NCI-H1694 (cell line): ENCODE results near the gene CIAPIN1.
"Not testable (repeated sequence)": the region's sequence is repeated elsewhere in the genome, so short reads cannot be mapped to it uniquely, and the experiment has no call there.

ENCODE experiments used
- DNase-seq: peaks from one replicate; lab custom pipeline; 2025; lab: John Stamatoyannopoulos, UW

CIAPIN1 gene

GRCh38 chr16:57406881-57407280, 40.3 kb downstream of the CIAPIN1 start:
- DNase-seq, result no peak

DNA sequence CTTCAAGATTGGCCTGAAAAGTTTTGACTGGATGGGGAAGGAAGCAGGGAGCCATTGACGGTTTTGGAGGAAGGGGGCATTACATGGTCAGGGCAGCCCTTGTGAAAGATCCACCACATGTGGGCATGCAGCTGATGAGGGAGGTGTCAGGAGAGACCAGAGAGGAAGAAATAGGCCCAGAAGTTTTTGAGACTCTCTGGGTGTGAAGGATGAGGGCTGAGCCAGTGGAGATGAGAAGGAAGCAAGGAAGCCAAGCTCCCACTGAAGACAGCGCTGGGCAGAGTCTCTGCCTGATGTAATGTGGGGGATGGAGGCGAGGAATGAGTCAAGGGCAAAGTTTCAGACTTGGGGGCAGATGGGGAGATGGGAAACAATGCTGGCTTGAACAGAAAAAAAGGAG, 42.1 kb downstream of the CIAPIN1 start:
- DNase-seq, result no peak

DNA sequence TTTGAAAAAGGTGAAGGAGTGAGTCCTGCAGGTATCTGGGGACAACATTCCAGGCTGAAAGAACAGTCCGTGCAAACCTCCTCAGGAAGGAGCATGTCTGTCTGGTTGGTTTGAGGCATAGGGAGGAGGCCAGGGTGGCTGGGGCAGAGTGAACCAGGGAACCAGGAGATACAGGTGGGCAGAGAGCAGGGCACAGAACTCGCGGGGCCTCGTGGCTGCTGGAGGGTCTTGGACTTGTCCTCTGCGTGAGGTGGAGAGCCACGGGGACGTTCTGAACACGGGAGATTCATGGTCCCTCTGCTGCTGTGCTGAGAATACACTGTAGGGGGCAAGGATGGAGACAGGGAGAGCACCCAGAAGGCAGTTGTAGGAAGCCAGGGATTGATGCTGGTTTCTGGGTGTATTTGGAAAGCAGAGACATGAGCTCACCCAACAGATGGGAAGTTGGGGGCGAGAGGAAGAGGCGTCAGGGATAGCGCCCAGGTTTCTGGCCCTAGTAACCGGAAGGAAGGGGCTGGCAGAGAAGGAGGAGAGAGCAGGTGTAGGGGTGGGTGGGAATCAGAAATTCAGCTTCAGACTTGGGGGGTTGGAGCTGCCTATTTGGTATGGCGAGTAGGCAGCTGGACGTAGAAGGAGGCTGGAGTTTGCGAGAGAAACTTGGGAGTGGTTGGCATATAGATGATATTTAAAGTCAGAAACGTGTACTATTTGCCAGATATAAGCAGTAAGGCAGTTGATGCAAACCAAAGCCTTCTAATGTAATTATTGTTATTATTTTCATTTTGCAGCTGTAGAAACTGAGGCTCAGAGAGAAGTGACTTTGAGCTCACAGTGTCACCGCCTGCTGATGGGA, 43.0 kb downstream of the CIAPIN1 start, which contains the start of gene CCL17:
TSS of gene CCL17 (plus strand) at position 803 of the 853 bp plus-strand sequence. CDS start 9,166 bp downstream, outside the sequence.
- DNase-seq, result no peak

- DNase-seq, result no peak
These were observed 45.1 kb downstream of the CIAPIN1 start for GRCh38 chr16:57401943-57402640.

- not testable (repeated sequence) for DNase-seq
These were observed 49.7 kb downstream of the CIAPIN1 start for GRCh38 chr16:57397493-57397892.

- DNase-seq, result no peak
These were observed 50.4 kb downstream of the CIAPIN1 start for GRCh38 chr16:57396786-57397185.

GRCh38 chr16:57395026-57395425, 52.2 kb downstream of the CIAPIN1 start:
- no peak for DNase-seq

DNA sequence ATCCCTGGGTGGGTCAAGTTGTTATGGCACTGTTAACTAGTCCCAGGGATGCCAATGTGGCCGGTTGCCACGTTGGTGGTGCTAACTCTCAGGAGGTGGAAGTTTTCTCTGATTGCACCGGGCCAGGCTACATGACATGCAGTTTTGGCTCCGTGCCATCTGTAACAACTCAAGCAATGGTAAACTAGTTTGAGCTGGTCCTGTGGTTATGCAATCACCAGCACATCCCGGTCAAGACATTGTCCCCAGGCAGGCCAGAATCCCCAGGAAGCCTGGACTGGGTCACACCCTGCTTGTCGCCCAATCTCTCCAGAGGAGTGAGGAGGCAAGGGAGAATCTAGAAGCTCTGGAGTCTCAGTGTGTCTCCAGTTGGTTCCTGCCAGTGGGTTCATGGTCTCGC, 52.7 kb downstream of the CIAPIN1 start:
- no peak for DNase-seq

- no peak for DNase-seq
These were observed 54.5 kb downstream of the CIAPIN1 start for GRCh38 chr16:57392694-57393093.

DNA sequence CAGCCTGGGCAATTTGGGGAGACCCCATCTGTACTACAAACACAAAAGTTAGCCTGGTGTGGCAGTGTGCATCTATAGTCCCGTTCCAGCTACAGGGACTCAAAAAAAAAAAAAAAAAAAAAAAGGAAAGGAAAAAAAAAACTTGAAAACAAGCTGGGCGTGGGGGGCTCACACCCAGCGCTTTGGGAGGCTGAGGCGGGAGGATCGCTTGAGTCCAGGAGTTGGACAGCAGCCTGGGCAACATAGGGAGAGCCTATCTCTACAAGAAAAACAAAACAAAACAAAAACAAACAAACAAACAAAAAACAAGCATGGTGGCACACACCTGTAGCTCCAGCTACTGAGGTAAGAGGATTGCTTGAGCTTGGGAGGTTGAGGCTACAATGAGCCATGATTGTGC, 55.5 kb downstream of the CIAPIN1 start:
- DNase-seq, result no peak

DNA sequence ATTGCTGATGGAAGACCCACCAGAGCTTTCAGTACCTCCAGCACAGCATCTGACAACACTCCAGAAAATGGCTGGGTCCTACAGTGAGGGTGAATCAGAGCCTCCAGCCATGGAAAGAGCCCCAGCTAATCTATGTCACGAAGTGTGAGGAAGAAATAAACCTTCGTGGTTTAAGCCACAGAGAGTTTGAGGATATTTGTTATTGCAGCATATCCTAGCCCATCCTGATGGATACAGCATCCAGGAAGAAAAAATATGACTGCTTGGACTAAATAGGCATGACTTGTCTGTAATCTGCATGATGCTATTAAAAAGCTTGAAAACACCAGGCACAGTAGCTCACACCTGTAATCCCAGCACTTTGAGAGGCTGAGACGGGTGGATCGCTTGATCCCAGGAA, 55.9 kb downstream of the CIAPIN1 start:
- no peak for DNase-seq

- no peak for DNase-seq
These were observed 56.4 kb downstream of the CIAPIN1 start for GRCh38 chr16:57390636-57391295.

DNA sequence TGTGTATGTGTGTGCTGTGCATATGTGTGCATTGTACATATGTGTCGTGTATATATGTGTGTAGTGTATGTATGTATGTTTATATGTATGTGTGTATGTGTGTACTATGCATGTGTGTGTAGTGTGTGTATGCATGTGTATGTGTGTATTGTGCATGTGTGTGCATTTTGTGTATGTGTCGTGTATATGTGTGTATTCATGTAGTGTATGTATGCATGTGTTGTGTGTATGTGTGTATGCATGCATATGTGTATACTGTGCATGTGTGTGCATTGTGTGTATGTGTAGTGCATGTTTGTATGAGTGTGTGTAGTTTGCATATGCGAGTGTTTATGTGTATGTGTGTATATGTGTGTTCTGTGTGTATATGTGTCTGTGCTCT, 58.1 kb downstream of the CIAPIN1 start:
- no peak for DNase-seq

DNA sequence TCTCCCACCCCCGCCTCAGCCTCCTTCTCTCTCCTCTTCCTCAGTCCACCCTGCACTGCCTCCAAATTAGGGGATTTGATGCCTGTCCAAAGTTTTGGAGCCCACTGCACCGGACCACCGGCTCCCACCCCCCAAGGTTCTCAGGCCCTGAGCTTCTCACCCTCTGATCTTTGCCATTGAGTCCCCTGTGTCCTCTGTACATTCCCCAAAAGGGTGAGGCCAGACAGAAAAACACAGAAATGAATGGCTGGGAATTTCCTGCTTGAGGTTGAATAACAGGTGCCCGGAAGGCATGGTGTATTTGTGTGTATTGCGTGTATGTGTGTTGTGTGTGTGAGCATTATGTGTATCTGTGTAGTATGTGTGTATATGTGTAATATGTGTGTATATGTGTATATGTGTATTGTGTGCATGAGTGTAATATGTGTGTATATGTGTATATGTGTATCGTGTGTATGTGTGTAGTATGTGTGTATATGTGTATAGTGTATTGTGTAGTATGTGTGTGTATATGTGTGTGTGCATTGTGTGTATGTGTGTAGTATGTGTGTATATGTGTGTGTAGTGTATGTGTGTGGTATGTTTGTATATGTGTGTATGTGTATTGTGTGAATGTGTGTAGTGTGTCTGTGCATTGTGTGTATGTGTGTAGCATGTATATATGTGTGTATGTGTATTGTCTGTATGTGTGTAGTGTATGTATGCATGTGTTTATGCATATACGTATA, 58.7 kb downstream of the CIAPIN1 start:
- no peak for DNase-seq

DNA sequence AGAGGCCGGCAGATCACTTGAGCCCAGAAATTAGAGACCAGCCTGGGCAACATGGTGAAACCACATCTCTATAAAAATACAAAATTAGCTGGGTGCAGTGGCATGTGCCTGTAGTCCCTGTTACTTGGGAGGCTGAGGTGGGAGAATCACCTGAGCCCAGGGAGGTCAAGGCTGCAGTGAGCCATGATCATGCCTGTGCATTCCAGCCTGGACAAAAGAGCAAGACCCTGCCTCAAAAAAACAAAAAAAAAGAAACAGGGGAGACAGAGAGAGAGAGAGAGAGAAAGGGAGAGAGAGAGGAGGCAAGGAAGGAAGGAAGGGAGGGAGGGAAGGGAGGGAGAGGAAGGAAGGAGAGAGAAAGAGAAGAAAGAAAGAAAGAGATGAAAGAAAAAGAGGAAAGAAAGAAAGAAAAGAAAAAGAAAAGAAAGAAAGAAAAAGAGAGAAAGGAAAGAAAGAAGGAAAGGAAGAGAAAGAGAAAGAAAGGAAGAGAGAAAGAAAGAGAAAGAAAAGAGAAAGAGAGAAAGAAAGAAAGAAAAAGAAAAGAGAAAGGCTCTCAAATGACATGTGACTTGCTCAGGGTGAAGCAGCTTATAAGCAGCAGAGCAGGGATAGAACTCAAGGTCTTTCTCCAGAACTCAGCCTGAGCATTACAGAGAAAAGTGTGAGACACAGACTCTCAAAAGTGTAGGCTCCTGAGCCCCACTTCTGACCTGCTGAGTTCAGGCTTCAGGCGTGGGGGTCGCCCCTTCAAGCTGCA, 59.4 kb downstream of the CIAPIN1 start:
- DNase-seq, result no peak

DNA sequence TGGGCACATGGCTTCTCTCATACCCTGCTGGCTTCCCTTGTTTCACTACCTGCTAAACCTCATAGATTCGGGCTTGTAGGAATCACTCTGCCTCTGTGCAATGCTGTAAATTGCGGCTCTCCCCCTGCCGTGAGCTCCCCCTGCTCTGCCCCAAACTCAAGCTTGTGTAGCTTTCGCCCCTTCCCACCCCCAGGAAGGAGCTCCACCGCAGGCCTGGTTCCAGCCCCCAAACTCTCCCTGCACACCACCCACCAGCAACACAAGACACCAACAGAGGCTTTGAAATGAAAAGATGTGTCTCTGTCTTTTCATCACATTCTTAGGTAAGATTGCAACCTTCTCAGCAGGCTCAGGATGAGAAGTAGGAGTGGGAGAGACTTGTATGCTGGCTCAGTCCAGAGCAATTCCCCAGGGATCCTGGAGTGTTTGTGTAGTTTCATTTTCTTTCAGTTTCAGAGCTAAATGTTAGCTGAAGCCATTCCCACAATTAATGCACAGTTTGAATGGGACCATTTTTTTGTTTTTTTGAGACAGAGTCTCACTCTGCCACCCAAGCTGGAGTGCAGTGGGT, 60.7 kb downstream of the CIAPIN1 start:
- DNase-seq, result no peak

GRCh38 chr16:57385083-57385482, 62.1 kb downstream of the CIAPIN1 start:
- DNase-seq, result no peak

DNA sequence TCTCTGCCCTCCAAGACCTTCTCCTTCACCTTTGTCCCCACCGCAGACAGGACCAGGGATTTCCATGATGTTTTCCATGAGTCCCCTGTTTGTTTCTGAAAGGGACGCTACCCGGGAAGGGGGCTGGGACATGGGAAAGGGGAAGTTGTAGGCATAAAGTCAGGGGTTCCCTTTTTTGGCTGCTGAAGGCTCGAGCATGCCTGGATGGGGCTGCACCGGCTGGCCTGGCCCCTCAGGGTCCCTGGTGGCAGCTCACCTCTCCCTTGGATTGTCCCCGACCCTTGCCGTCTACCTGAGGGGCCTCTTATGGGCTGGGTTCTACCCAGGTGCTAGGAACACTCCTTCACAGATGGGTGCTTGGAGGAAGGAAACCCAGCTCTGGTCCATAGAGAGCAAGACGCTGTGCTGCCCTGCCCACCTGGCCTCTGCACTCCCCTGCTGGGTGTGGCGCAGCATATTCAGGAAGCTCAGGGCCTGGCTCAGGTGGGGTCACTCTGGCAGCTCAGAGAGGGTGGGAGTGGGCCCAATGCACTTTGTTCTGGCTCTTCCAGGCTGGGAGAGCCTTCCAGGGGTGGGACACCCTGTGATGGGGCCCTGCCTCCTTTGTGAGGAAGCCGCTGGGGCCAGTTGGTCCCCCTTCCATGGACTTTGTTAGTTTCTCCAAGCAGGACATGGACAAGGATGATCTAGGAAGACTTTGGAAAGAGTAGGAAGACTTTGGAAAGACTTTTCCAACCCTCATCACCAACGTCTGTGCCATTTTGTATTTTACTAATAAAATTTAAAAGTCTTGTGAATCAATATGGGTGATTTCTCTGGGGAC, 62.7 kb downstream of the CIAPIN1 start:
- no peak for DNase-seq

DNA sequence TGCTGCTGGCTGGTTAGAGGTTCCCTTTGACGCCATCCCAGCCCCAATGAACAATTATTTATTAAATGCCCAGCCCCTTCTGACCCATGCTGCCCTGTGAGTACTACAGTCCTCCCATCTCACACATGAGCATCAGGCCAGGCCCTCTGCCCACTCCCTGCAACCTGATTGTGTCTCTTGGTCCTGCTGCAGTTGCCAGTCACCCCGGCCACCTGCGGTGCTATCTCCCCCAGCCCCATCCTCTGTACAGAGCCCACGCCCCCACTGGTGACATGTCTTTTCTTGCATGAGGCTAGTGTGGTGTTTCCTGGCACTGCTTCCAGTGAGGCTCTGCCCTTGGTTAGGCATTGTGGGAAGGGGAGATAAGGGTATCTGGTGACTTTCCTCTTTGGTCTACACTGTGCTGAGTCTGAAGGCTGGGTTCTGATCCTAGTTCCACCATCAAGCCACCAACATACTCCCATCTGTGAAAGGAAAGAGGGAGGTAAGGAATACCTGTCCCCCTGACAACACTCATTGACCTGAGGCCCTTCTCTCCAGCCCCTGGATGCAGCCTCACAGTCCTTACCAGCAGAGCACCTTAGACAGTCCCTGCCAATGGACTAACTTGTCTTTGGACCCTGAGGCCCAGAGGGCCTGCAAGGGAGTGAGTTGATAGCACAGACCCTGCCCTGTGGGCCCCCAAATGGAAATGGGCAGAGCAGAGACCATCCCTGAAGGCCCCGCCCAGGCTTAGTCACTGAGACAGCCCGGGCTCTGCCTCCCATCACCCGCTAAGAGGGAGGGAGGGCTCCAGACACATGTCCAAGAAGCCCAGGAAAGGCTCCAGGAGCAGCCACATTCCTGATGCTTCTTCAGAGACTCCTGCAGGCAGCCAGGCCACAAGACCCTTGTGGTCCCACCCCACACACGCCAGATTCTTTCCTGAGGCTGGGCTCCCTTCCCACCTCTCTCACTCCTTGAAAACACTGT, 63.6 kb downstream of the CIAPIN1 start:
- no peak for DNase-seq
